ENCODE results near the gene DHRS9. TPM values are rescaled to one million over a fixed set of nuclear protein-coding genes. Genes with fewer than 3 reads are reported as not detected.
A peak's percentile ranks its signal among the peaks of the same experiment; 100 is the strongest.

DHRS9 gene
- polyA plus RNA-seq, 3 donors = 0.25 to 0.80 (median 0.58) TPM

DNA sequence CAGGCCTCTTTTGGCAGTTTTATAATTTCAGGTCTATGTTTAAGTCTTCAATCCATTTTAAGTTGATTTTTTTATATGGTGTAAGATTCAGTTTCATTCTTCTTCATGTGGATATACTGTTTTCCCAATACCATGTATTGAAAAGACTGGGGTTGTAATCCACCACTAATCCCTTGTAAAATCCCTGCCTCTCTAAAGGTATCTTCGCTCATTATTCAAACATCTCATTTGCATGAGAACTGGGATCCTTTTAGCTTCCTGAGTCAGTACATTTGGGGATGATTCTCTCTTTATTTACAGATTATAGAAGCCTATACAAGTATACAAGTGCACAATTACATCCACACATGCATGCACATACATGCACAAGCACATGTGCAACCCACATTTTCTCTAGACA lies 25.3 kb downstream of the DHRS9 start:
- no peak for DNase-seq

DNA sequence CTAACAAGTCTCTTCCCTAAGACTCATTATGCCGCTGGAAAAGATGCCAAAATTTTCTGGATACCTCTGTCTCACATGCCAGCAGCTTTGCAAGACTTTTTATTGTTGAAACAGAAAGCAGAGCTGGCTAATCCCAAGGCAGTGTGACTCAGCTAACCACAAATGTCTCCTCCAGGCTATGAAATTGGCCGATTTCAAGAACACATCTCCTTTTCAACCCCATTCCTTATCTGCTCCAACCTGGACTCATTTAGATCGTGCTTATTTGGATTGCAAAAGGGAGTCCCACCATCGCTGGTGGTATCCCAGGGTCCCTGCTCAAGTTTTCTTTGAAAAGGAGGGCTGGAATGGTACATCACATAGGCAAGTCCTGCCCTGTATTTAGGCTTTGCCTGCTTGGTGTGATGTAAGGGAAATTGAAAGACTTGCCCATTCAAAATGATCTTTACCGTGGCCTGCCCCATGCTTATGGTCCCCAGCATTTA lies 26.3 kb downstream of the DHRS9 start:
- DNase-seq = no peak

DNA sequence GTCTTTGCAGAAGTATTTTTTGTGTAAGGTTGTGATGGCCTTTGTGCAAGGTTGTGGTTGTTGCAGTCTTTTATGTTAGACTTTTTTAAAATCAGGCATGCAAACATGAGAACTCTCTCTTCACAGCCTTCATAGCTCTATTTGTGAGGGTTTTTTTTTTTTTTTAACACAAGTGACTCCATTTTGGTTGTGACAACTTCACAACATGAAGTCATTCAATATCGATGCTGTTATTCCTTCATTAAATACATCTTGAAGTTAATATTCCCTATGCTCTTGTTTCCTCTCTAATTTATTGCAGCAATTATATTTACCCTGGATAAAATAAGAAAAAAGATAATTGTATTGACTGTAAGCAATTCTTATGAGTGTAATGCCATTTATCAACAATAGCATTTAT lies 35.5 kb downstream of the DHRS9 start:
- DNase-seq = no peak

DNA sequence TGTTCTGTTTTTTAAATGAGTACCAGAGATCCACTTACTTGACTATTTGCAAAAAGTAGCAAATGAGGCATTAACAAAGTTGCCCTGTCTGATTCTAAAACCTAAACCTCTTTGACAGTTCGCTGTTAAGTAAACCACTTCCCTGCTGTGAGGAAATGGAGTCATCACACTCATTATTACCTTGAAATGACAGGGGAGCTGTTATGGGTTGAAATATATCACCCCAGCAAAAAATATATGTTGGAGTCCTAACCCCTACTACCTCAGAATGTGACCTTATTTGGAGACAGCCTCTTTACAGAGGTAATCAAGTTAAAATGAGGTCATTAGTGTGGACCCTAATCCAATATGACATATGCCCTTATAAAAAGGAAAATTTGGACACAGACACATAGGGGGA lies 36.1 kb downstream of the DHRS9 start:
- no peak for DNase-seq

DNA sequence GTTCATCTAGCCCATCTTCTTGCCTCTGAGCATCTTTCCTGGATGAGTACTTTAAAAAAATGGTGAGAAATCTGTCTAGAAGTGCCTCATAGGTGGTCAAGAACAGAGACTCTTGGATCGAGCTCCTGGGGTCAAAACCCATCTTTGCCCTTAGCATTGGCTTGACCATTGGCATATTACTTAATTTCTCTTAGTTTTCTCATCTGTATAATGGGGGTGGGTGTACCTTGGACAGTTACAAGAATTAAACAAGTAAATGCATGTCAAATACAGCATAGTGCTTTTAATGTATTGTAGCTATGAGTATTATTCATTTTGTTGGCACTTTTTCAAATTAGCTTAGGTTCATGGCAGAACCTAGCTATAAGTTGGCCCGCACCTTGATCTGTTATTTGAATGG lies 36.8 kb downstream of the DHRS9 start:
- no peak for DNase-seq

DNA sequence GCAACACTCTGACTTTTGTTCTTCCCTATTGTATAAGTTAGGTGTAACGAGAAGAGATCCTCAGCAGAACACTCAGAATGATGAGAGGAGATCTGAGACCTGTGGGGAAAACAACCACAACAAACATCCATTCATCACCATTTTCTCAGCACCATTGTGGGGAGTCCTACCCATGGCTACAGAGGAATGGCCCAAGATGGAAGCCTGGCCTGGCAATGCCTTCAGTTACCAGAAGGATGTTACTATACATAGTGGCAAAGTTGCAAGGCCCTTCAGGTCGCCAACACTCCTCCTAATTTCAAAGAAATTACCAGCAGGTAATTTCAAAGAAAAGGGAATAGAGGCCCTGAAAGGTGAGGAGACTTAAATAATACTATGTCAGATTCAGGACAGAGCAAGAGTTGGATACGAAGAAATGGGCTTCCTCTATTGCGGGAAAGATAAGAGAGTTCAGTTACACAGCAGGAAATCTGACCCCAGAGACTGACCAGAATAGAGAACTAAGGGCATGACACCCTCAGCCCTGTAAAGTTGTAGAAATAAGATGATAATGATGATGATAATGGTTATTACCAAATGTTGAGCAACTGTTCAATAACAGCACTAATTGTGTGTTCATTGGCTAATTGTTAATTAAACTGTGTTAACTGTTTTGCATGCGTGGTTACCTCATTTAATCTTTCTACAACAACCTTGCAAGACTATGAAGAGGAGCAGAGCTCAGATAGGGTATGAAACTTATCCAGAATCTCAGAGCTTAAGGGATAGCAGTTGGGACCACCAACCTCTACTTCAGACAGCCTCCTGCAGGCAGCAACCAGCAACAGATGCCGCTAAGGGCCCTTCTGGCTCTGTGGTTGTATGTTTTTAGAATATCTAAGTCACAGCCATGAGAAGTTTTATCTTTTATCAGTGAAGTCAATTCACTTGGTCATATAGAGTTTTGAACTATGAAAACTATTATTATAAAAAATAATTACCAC lies 37.5 kb downstream of the DHRS9 start:
- no peak for DNase-seq

DNA sequence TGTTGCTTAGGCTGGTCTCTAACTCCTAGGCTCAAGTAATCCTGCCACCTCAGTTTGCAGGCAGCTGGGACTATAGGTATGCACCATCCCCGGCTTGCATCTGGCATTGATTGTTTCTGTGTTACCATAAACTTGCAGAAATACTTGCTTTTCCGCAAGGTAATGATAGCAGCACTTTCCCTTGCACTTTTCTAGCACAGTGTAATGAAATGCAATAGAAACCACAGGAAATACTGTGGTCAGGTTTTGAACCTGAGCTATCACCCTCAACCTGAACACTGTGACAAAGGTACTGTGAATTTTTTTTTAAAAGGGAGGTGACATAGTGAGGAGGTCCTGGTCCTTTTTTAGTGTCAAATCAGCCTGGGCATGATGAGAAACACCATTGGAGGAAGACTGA lies 38.3 kb downstream of the DHRS9 start:
- DNase-seq = no peak

DNA sequence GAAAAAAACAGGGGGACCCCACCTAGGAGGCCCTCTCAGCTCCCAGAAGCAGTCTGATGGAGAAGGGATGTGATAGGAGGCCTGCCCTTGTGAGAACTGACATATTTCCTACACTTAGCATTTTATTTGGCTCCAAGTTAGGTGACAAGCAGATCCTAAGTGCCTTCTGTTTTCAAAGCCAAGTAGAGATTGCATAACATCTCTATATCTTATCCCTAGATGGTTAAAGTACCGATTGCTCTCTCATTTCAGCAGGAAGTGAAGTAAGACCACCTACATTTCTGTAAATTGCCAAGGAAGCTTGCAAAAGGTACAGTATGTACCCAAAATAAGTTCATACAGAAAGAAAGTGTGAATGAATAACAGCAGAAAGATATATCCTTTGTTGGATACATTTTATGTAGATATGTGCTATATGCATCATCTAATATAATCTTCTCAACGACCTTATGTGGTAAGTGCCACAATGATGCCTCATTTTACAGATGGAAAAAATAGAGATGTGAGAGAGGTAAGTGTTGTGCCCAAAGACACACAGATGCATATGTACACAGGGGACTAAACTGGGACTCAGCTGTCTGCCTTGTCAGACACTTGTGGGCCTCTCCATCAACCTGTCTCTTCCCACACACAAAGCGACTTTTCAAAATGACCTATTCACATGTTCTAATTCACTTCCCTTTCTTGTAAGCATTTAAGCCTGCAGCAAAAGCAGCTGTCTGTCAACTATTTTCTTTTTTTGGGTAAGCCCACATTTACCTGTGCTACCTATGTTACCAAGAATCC lies 38.9 kb downstream of the DHRS9 start:
- DNase-seq = no peak

DNA sequence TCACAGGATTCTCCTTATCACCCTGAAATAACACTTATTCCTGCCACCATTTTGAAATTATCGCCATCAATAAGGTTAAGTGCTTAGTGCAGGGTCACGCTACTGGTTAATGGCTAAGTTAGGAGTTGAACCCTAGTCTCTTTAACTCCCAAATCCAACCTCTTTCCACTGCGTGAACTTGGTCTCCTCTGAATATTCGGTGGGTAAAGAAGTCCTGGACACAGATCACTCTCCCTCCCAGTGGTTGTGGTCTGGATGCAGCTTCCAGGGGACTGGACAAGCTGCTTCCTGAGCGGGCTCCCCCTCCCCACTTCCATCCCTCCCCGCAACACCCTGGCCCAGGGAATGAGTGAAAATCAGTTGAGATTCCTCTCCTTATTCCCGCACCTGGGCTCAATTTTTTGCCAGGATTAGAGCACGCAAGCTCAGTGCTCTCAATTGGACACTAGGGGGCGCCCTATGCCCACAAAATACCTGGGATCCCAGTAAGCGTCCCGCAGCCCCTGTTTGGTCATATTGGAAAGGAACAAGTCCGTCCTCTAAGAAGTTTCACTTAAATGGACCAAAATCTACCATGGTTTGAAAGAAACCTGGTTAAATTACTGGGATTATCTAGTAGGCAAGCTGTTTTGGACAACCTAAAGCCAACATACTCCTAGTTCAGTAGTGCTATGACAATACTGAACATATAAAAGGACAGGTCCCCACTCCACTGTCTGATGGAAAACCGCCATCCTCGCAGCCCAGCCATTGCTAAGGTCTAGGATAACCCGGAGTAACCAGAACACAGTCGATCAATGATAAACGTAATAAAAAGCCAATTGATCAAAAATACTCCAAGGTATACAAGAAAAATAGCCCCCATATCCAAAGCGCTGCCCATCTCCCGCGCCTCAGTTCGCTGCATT lies 40.4 kb downstream of the DHRS9 start:
- DNase-seq = peak; percentile 72

DNA sequence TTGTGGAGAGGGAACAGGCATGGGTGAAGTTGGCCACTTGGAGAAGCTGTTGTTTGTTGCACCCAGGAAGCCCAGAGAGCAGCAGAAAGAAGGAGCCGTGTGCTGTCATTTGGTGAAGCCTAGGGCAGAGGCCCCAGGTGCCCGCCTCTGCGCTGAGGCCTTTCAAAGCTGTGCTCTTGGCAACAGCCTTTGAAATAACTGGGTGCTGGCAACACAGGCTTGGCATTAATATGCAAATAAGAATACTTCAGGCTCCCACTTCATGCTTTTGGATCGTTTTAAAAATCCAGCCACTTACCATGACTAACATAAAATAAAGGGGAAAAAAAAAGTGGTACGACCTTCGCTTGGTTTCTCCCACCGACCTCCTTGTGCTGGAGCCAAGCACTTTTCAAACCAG lies 41.1 kb downstream of the DHRS9 start:
- no peak for DNase-seq

DNA sequence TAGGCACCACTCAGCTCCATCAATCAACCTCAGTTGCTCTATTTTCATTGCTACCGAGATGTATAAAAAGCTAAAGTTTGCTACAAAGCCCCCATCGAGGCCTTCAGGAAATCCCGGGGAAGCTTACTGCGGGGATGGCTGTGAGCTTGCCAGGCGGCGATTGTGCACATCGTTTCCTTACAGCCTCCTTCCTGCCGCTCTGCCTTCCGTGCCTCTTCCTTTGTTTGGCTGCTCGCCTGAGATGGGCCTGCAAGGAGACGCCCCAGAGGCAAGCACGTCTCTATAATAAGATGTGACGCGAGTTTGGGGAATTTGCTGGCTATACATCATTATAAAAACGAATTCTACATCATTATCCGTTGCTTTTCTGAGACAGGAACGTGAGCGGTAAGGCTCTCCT lies 41.6 kb downstream of the DHRS9 start:
- no peak for DNase-seq

DNA sequence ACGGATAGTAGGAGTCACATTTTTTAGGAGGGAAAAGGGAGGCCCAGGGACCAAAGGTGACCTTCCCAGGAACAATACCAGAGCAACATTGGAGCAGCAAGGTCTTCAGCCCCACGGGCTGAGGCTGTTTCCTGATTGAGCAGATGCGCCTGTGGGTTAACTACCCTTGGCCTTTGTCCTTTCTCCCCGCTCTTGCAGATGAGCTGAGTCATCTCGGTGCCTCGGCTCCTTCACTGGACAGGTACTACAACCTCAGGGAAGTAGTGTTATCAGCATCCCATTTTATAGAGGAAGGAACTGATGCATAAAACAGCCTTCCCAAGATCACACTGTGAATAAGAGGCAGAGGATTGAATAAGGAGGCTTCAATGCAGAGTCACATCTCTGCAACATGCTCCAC lies 43.5 kb downstream of the DHRS9 start:
- no peak for DNase-seq

DNA sequence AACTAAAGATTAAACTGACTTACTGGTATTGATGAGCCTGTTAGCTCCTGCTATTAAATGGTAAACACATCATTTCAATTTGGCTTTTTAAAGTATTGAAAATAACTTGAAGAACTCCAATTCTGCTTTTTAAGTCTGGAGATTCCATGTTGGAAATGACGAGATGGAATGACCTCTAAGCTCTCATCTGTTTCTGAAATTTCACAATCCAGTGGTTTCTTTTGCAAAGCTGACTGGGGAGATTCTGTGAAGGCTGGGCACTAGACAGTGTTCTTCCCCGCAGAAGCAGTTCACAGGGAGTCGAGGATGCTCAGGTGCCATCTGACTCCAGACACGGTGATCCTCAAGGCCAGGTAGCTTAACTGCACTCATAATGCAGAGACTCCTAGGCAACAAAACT lies 44.7 kb downstream of the DHRS9 start:
- no peak for DNase-seq

DNA sequence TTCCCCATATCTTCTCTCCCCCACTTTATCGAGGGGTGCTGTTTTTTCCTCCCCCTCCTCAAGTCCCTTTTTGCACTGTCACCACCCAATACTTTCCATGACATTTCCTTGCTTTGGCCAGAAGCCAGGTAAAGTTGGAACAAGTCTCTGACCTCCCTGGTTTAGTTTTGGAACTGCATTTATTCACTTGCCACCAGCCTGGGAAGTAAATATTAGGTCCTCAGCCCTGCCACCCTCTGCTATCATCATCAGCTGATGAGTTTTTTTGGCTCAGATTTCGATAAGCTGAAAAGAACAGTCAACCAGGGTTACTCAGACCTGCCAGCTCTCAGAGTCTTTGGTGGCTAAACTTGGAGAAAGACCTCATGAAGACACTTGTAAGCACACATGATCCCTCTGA lies 47.0 kb downstream of the DHRS9 start:
- no peak for DNase-seq

DNA sequence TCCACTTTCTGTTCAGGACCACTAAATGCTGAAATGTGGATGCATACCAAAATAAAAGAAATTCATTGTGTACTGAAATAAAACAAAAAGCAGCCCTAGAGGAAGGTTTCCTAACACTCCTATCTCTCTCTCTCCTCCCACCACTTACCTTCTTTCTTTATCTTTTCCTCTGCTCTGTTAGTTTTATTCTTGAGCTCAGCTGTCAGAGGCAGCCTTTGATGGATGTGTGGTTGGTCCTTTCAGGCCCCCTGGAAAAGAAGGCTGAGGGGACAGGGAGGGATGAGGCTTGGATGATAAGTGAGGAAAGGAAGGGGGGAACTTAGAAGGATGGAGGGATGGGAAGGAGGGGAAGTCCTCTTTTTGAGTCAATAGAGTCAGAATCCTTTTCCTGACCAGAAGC lies 47.6 kb downstream of the DHRS9 start:
- no peak for DNase-seq

DNA sequence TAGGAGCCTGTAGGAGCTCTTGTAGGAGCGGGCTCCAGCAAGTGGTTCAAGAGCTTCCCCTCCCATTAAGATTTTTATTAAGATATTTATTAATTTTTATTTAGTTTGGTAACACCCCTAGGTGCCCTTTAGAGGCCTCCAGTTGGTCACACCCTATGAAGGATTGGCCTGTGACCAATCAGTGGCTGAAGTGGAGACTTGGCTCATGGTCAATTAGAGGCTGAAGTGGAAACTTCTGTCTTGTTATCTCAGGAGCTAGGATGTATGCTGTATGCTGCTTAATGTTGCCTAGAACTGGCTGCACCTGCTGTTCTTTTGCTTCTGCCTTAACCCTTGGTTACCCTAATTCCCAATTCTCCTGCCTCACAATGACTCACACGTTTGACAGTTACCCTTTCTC lies 48.7 kb downstream of the DHRS9 start:
- no peak for DNase-seq

DNA sequence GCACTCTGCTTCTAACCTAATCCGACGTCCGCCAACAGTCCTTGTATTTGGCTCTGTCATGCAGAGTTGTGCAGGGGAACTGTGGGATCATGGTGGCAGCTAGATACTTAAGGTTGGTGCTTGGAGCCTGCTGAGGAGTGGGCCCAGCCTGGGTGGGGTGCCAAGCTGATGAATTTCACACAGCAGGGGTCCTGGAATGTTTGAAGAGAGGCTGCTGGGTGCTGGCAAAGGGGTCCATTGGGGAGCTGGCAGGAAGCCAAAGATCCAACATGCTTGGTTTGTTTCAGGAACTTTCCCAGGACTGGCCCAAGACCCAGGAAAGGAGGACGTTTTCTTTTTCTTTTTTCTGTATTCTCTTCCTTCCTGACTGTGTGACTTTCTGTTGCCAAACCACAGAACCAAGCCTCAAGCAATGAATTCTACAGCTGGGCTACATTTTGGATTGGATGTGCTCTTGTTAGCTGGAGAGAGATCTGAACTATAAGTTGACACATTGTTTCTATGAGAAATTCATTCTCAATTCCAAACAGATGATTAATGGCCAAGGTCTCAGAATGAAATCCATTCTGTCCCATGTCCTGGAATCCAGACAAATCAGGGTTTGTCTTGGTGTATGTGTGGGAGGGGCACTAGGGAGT lies 49.9 kb downstream of the DHRS9 start:
- DNase-seq = no peak

DNA sequence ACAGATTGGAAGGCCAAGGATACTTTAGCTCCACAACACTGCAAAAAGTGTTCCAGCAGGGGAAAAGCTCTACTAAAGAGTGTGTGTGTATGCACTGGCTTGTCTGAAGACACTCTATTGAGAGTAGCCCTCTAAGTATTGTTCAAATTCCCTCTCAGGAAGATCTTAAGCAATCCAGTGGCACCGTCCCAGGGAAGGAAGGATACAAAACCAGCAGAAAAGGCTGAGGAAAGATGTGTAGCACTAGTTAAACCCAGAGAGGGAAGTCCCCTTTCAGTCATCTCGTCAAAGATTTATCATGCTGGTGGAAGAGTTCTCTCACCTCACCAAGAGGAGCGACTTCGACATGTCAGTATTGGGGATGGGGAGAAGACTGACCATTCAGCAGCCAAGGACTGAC lies 50.5 kb downstream of the DHRS9 start:
- no peak for DNase-seq

DNA sequence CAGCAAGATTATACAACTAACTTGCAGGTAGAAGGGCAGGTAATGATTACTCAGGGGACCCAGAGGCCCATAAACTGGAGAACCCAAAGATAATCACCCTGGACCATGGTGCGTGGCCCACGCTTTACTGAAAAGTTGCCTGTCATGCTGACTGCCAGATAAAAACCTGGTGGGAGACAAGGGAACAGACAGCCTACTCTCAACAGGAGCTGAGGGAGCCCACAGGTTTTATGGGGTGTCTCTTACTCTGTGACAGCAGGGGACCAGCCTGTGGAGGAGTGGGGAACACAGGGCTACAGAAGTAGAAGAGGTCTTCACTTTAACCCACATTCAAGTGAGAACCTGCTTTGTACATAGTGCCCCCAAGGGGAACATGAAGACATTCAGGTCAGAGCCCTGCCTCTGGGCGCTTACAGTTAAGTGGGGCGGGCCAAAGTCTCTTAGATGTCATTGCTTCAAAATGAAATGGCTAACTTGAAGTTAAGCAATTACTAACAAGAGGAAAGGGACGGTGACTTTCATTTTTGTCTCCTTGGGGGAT lies 60.4 kb downstream of the DHRS9 start:
- DNase-seq = no peak

DNA sequence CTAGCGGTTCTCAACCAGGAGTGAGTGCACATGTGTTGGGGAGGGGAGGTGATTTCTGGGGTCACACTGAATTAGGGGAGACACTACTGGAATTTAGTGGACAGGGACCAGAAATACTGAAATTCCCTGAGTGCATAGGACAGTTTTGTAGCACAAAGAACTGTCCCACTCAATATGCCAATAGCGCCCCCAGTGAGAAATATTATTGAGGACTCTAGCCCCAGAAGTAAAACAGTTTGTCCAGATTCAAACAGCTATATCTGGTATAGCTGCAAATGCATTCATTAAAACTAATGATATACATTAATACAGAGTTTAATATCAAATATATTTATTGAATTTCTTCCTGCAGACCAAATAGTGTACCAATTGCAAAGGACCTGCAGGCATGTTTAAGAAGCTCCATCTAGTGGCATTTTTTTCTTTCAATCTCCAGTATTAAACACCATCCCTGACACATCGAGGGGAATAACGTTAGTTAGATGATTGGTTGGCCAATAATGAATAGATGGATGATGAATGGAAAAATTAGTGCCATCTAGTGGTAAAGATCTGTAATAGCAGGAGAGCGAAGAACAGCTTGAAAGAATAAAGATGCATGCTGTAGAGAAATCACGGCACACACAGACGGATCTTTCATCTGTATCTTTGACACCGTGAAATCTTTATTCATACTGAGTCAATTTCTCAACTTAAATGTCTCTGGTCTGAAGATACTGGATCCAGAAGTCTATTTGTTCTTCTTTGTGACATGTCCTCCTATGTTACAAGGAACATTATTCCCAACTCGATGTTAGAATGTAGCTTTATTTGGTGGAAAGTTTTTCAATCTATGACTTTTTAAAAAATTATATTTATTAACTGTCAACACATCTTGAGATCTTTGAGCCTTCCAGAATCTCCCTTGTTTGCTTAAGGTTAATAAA lies 62.5 kb downstream of the DHRS9 start:
- DNase-seq = peak; percentile 11

Data from renal pelvis (tissue), 4 donors.